ENCODE results near the gene CCDC171. TPM values are rescaled to one million over a fixed set of nuclear protein-coding genes. Genes with fewer than 3 reads are reported as not detected.

Gene CCDC171
- total RNA-seq, 3 donors from 2014 or later (not counting 1 experiment from before 2014, with no cell fraction given) = 1.5 to 2.6 (median 2.2) TPM

DNA sequence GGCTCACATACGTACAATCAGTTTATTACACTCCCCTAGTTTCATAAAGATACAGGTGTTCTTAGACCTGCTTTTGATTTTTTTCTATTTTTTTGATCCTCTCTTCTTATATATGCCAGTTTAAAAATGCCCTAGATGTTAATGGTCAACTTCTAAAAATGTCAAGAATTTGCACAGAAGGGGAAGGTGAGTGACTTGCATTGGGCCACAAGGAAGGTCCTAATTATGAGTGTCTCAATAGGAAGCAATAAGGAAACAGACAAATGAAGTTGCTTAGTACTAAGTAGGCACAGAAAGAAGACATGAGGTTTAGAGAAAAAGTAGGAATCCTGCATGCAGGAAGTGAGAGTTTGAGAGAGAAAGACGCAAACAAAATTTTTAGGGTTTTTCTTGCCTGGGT is 3.2 kb upstream of the CCDC171 start:
- TF ChIP-seq, protein P1, sequence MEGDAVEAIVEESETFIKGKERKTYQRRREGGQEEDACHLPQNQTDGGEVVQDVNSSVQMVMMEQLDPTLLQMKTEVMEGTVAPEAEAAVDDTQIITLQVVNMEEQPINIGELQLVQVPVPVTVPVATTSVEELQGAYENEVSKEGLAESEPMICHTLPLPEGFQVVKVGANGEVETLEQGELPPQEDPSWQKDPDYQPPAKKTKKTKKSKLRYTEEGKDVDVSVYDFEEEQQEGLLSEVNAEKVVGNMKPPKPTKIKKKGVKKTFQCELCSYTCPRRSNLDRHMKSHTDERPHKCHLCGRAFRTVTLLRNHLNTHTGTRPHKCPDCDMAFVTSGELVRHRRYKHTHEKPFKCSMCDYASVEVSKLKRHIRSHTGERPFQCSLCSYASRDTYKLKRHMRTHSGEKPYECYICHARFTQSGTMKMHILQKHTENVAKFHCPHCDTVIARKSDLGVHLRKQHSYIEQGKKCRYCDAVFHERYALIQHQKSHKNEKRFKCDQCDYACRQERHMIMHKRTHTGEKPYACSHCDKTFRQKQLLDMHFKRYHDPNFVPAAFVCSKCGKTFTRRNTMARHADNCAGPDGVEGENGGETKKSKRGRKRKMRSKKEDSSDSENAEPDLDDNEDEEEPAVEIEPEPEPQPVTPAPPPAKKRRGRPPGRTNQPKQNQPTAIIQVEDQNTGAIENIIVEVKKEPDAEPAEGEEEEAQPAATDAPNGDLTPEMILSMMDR (IDR thresholded peaks at IDR 0.05) = no peak
- Mint-ChIP-seq H3K9me3 (no peaks in the 10 kb centered on the region), H3K4me3 (peak overlapping the region; percentile 52), H3K27ac (no peak overlapping the region), H3K27me3 (ENCODE audit: low read depth in 2 of 2) (peaks cover 4 to 5% of the 10 kb centered on the region in 2 donors), H3K4me1 (peaks cover 19 to 26% of the 10 kb centered on the region in 2 donors), H3K36me3 (no peaks in the 10 kb centered on the region)
- H3K4me1 ChIP-seq (ENCODE audit: control insufficient read depth, insufficient read depth, low read length) = peaks cover 23% of the 10 kb centered on the region
- no peaks in the 10 kb centered on the region for H3K27me3 ChIP-seq (ENCODE audit: control insufficient read depth, insufficient read depth, low read length)
- no peak overlapping the region for H3K4me3 ChIP-seq (ENCODE audit: low read length)
- WGBS (ENCODE audit: insufficient coverage) = 100% methylated on average over 1 of the region's 2 CpGs
- DNase-seq (no peak), ATAC-seq (no peak)
- H3K9me3 ChIP-seq (ENCODE audit: control insufficient read depth, insufficient read depth, low read length) = no peaks in the 10 kb centered on the region
- no peaks in the 10 kb centered on the region for H3K36me3 ChIP-seq (ENCODE audit: control insufficient read depth, insufficient read depth, low read length)
- intact Hi-C loops (cut with micrococcal nuclease) = no loop called here
- H3K27ac ChIP-seq (ENCODE audit: low read length) = no peak overlapping the region

DNA sequence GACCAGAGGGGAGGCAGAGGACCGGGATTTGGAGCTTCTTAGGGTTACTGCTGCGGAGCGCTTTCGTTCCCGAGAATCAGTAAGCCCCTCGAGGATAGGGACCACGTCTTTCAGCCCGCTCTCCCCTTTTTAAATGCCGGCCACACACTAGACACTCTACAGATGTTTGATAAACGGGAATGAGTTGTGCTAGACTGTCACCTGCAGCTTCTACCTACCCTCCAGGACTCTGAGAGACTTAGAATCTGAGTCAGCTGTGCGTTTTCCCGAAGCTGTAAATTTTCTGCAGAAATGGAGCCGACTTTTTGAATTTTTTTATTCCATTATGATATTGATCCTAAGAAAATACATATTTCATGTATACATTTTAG is 670 bp downstream of the CCDC171 start:
- Mint-ChIP-seq H3K36me3 (no peaks in the 10 kb centered on the region), H3K4me1 (peaks cover 19 to 26% of the 10 kb centered on the region in 2 donors), H3K27me3 (ENCODE audit: low read depth in 2 of 2) (no peaks in the 10 kb centered on the region), H3K4me3 (peak overlapping the region; percentile 95), H3K9me3 (no peaks in the 10 kb centered on the region), H3K27ac (peak overlapping the region; percentile 81 to 86)
- DNase-seq (no peak), ATAC-seq (no peak)
- intact Hi-C loops (cut with micrococcal nuclease) = loop anchor here (1.0 kb wide), 1 partner anchor 42 kb away; no protein-coding TSS in a partner anchor
- Histone ChIP-seq H3K4me3 (ENCODE audit: low read length) (peak overlapping the region; percentile 97), H3K36me3 (ENCODE audit: control insufficient read depth, insufficient read depth, low read length) (no peaks in the 10 kb centered on the region), H3K27me3 (ENCODE audit: control insufficient read depth, insufficient read depth, low read length) (no peaks in the 10 kb centered on the region), H3K9me3 (ENCODE audit: control insufficient read depth, insufficient read depth, low read length) (no peaks in the 10 kb centered on the region), H3K4me1 (ENCODE audit: control insufficient read depth, insufficient read depth, low read length) (peaks cover 23% of the 10 kb centered on the region), H3K27ac (ENCODE audit: low read length) (peak overlapping the region; percentile 19)
- WGBS (ENCODE audit: insufficient coverage) = 0% methylated on average over 10 of the region's 13 CpGs
- TF ChIP-seq, protein P1 (IDR thresholded peaks at IDR 0.05) = no peak

DNA sequence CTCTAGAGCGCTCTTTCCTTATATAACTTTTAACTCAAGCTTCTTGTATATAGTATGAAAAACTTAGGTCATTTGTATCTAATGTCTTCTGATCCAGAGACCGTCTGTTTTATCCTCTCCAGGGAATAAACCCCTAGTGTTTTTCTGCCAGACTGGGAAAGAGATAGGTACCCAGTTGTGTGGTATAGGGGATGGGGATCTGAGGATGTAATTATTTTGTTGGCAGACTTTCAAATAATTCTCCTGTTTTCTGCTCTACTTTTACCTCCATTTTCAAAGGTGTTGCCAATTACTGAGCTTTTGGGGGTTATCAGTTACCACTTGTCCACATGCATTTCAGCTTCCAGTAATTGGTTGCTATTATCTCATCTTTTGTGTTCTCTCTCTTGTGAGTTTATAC is 17.9 kb downstream of the CCDC171 start:
- H3K36me3 ChIP-seq (ENCODE audit: control insufficient read depth, insufficient read depth, low read length) = no peaks in the 10 kb centered on the region
- DNase-seq = no peak
- Mint-ChIP-seq H3K27me3 (ENCODE audit: low read depth in 2 of 2) (no peaks in the 10 kb centered on the region), H3K4me1 (no peaks in the 10 kb centered on the region), H3K9me3 (no peaks in the 10 kb centered on the region), H3K27ac (no peak overlapping the region), H3K4me3 (no peak overlapping the region), H3K36me3 (no peaks in the 10 kb centered on the region)
- H3K4me1 ChIP-seq (ENCODE audit: control insufficient read depth, insufficient read depth, low read length) = no peaks in the 10 kb centered on the region
- no peaks in the 10 kb centered on the region for H3K9me3 ChIP-seq (ENCODE audit: control insufficient read depth, insufficient read depth, low read length)
- no peak for ATAC-seq
- H3K4me3 ChIP-seq (ENCODE audit: low read length) = no peak overlapping the region
- no peak overlapping the region for H3K27ac ChIP-seq (ENCODE audit: low read length)
- TF ChIP-seq, protein P1 (IDR thresholded peaks at IDR 0.05) = no peak
- H3K27me3 ChIP-seq (ENCODE audit: control insufficient read depth, insufficient read depth, low read length) = no peaks in the 10 kb centered on the region
- WGBS (ENCODE audit: insufficient coverage) = 86% methylated on average over 1 of the region's 2 CpGs
- intact Hi-C loops (cut with micrococcal nuclease) = no loop called here

DNA sequence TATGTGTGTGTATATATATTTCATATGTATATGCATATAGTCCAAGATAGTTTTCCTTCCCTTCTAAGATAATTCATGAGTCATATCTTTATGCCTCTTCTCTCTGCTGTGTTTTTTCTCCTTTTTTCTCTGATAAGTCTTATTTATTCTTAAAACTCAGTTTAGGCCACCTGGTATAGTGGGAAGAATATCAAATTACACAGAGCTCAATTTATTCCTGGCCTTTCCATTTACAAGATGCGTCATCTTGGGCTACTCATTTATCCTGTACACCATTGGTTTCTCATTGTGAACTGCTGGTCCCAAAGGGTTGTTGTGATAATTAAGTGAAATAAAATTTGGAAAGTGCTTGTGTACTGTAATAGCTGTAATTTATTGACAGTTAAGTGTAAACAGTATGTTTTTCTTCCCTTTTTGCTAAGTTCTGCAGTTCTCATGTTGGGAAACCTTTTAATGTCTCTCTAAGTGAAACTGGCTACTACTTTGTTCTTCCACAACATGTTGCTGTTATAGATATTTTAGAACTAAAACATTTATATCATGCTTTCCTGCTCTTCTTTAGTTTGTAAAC is 19.4 kb downstream of the CCDC171 start:
- Mint-ChIP-seq H3K27ac (no peak overlapping the region), H3K4me3 (no peak overlapping the region), H3K4me1 (no peaks in the 10 kb centered on the region), H3K36me3 (no peaks in the 10 kb centered on the region), H3K9me3 (no peaks in the 10 kb centered on the region), H3K27me3 (ENCODE audit: low read depth in 2 of 2) (no peaks in the 10 kb centered on the region)
- Histone ChIP-seq H3K36me3 (ENCODE audit: control insufficient read depth, insufficient read depth, low read length) (no peaks in the 10 kb centered on the region), H3K4me1 (ENCODE audit: control insufficient read depth, insufficient read depth, low read length) (no peaks in the 10 kb centered on the region), H3K9me3 (ENCODE audit: control insufficient read depth, insufficient read depth, low read length) (no peaks in the 10 kb centered on the region), H3K4me3 (ENCODE audit: low read length) (no peak overlapping the region), H3K27ac (ENCODE audit: low read length) (no peak overlapping the region), H3K27me3 (ENCODE audit: control insufficient read depth, insufficient read depth, low read length) (no peaks in the 10 kb centered on the region)
- no CpG with 5 or more reads among the region's 1 CpG for WGBS (ENCODE audit: insufficient coverage)
- ATAC-seq (no peak), DNase-seq (no peak)
- TF ChIP-seq, protein P1 (IDR thresholded peaks at IDR 0.05) = no peak
- intact Hi-C loops (cut with micrococcal nuclease) = no loop called here
